Activated CD4-positive, alpha-beta T cell treated with anti-CD3 and anti-CD28 coated beads for 48 hours (primary cell): ENCODE data around the gene DSEL.
A peak's percentile ranks its signal among the peaks of the same experiment; 100 is the strongest.

Source experiments
- DNase-seq: peaks from one replicate; pipeline ENCODE4 v3.0.0-alpha.2; 2020

DSEL gene

GRCh38 chr18:67516539-67517443 lies at the start of gene DSEL:
Gene DSEL (minus strand): TSS chr18:67516720. CDS start chr18:67514608, 2,112 bp downstream.
- DNase-seq = peak; percentile 98

GRCh38 chr18:67553437-67553836 lies 36.9 kb upstream of the DSEL start:
- DNase-seq = no peak

- no peak for DNase-seq
Observed at GRCh38 chr18:67550872-67551520, 34.5 kb upstream of the DSEL start.

- no peak for DNase-seq
Observed at GRCh38 chr18:67549946-67550345, 33.4 kb upstream of the DSEL start.

GRCh38 chr18:67545681-67546080 lies 29.2 kb upstream of the DSEL start:
- DNase-seq = no peak

- no peak for DNase-seq
Observed at GRCh38 chr18:67540559-67540958, 24.0 kb upstream of the DSEL start.

GRCh38 chr18:67531929-67532328 lies 15.4 kb upstream of the DSEL start:
- no peak for DNase-seq

GRCh38 chr18:67525328-67526099 lies 9.0 kb upstream of the DSEL start:
- DNase-seq = no peak

- no peak for DNase-seq
Observed at GRCh38 chr18:67520351-67520921, 3.9 kb upstream of the DSEL start.

- DNase-seq = no peak
Observed at GRCh38 chr18:67519592-67519991, 3.1 kb upstream of the DSEL start.

- no peak for DNase-seq
Observed at GRCh38 chr18:67518566-67518965, 2.0 kb upstream of the DSEL start.

GRCh38 chr18:67517444-67517765 lies 885 bp upstream of the DSEL start:
- DNase-seq = no peak

GRCh38 chr18:67515942-67516538 lies 480 bp downstream of the DSEL start:
- peak; percentile 70 for DNase-seq

GRCh38 chr18:67514901-67515540 lies 1.5 kb downstream of the DSEL start:
- DNase-seq = no peak

GRCh38 chr18:67514465-67514864 lies 2.1 kb downstream of the DSEL start:
- no peak for DNase-seq

- DNase-seq = no peak
Observed at GRCh38 chr18:67513280-67513679, 3.2 kb downstream of the DSEL start.

GRCh38 chr18:67511840-67512239 lies 4.7 kb downstream of the DSEL start:
- DNase-seq = no peak

- DNase-seq = no peak
Observed at GRCh38 chr18:67510831-67511230, 5.7 kb downstream of the DSEL start.

- no peak for DNase-seq
Observed at GRCh38 chr18:67509741-67510391, 6.7 kb downstream of the DSEL start.

GRCh38 chr18:67508146-67508545 lies 8.4 kb downstream of the DSEL start:
- DNase-seq = no peak

- DNase-seq = no peak
Observed at GRCh38 chr18:67504739-67505138, 11.8 kb downstream of the DSEL start.
